ENCODE data around the gene CLSTN1. TPM values are rescaled to one million over a fixed set of nuclear protein-coding genes. Genes with fewer than 3 reads are reported as not detected.

CLSTN1 gene
- total and polyA plus RNA-seq, 10 of the 15 experiments (the other 5 are each of a cell fraction or from before 2014, with no cell fraction given) = 2.7 to 64.4 (median 23.2) TPM

DNA sequence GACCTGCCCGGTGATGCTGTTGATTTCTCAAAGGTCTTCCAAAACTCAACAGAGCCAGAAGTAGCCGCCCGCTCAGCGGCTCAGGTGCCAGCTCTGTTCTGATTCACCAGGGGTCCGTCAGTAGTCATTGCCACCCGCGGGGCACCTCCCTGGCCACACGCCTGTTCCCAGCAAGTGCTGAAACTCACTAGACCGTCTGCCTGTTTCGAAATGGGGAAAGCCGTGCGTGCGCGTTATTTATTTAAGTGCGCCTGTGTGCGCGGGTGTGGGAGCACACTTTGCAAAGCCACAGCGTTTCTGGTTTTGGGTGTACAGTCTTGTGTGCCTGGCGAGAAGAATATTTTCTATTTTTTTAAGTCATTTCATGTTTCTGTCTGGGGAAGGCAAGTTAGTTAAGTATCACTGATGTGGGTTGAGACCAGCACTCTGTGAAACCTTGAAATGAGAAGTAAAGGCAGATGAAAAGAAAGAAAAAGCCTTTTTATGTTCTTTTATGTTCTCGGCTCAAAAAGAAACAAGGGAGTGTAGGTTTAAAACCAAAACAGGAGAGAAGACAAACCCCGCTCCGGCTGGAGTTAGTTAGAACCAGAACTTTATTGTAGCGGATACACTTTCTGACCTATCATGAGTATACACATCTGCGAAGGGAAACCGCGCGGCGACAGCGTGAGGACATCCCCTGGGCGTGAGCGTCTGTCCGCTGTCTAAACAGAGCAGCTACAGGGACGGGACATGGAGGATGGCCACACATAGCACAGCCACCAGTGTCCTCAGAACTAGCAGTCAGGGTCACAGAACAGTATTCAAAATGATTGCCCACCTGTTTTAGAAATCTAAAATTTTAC is 95.1 kb downstream of the CLSTN1 start:
- Histone ChIP-seq H3K4me2 (ENCODE audit: control insufficient read depth, insufficient read depth) (no peak overlapping the region), H3K79me2 (ENCODE audit: control insufficient read depth, insufficient read depth, low read length) (no peaks in the 10 kb centered on the region), H3K27ac (ENCODE audit: control insufficient read depth, insufficient read depth) (no peak overlapping the region), H2AFZ (ENCODE audit: control insufficient read depth, low read depth, low read length) (no peak overlapping the region), H3K27me3 (replicated peaks in 1 of 2; ENCODE audit: control insufficient read depth in 2 of 2, insufficient read depth in 2 of 2, low read length in 1 of 2) (no peaks in the 10 kb centered on the region), H3K9me3 (replicated peaks; ENCODE audit: control insufficient read depth, insufficient read depth, low read length) (no peaks in the 10 kb centered on the region; the same call in 2 of the 3 replicates), H3K4me1 (ENCODE audit: control insufficient read depth, insufficient read depth, low read length) (no peaks in the 10 kb centered on the region), H3K9ac (ENCODE audit: control insufficient read depth, insufficient read depth, low read length) (no peak overlapping the region), H3K4me3 (no peak overlapping the region), H3K36me3 (ENCODE audit: control insufficient read depth in 2 of 2, insufficient read depth in 2 of 2, low read length in 1 of 2) (peaks cover 36 to 56% of the 10 kb centered on the region in 2 experiments), H4K20me1 (ENCODE audit: control insufficient read depth, insufficient read depth) (no peaks in the 10 kb centered on the region)
- BruUV-seq (replicated peaks) = TSS peak; percentile 63
- ATAC-seq = no peak
- 96% methylated on average over 33 of the region's 33 CpGs for WGBS (ENCODE audit: insufficient coverage, insufficient replicate concordance, low lambda C conversion rate, missing lambda C conversion rate)
- intact Hi-C loops (cut with micrococcal nuclease; ENCODE audit: unreplicated experiment) = no loop called here
- DNase-seq (ENCODE audit: low read depth, low spot score) = no peak
- in situ Hi-C loops (cut with MboI) = no loop called here
- ChIA-PET CTCF (no interaction called here), RAD21 (ENCODE audit: unreplicated experiment) (no interaction called here), SMC1A (ENCODE audit: uncharacterized antibody, unreplicated experiment) (interaction anchor here (1.3 kb wide), 1 partner anchor 102 kb away, joined by 3 read pairs; no protein-coding TSS in a partner anchor), POLR2A (no interaction called here)
- FAIRE-seq = no peak
- TF ChIP-seq MEF2A (IDR thresholded peaks at IDR 0.05; ENCODE audit: insufficient read depth, low read depth, low read length) (no peak), ZSCAN29 (IDR thresholded peaks at IDR 0.05) (no peak), SREBF1 (IDR thresholded peaks at IDR 0.05; ENCODE audit: low read length) (no peak), TARDBP (IDR thresholded peaks at IDR 0.05; ENCODE audit: borderline replicate concordance) (no peak), JUNB (IDR thresholded peaks at IDR 0.05) (no peak), STAT3 (IDR thresholded peaks at IDR 0.05; ENCODE audit: low read depth, low read length) (no peak), HCFC1 (IDR thresholded peaks at IDR 0.05; ENCODE audit: low read length) (no peak), MYB (IDR thresholded peaks at IDR 0.05; ENCODE audit: borderline replicate concordance, low read depth, low read length) (no peak), BCL11A (IDR thresholded peaks at IDR 0.05; ENCODE audit: low read depth, low read length) (no peak), IKZF1 (conservative IDR thresholded peaks at IDR 0.05) (no peak), NFIC (IDR thresholded peaks at IDR 0.05; ENCODE audit: low read depth, low read length) (no peak)
- TF ChIP-seq, protein P1, sequence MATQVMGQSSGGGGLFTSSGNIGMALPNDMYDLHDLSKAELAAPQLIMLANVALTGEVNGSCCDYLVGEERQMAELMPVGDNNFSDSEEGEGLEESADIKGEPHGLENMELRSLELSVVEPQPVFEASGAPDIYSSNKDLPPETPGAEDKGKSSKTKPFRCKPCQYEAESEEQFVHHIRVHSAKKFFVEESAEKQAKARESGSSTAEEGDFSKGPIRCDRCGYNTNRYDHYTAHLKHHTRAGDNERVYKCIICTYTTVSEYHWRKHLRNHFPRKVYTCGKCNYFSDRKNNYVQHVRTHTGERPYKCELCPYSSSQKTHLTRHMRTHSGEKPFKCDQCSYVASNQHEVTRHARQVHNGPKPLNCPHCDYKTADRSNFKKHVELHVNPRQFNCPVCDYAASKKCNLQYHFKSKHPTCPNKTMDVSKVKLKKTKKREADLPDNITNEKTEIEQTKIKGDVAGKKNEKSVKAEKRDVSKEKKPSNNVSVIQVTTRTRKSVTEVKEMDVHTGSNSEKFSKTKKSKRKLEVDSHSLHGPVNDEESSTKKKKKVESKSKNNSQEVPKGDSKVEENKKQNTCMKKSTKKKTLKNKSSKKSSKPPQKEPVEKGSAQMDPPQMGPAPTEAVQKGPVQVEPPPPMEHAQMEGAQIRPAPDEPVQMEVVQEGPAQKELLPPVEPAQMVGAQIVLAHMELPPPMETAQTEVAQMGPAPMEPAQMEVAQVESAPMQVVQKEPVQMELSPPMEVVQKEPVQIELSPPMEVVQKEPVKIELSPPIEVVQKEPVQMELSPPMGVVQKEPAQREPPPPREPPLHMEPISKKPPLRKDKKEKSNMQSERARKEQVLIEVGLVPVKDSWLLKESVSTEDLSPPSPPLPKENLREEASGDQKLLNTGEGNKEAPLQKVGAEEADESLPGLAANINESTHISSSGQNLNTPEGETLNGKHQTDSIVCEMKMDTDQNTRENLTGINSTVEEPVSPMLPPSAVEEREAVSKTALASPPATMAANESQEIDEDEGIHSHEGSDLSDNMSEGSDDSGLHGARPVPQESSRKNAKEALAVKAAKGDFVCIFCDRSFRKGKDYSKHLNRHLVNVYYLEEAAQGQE (IDR thresholded peaks at IDR 0.05; ENCODE audit: low read depth, low read length) = no peak
- TF ChIP-seq, protein P2, sequence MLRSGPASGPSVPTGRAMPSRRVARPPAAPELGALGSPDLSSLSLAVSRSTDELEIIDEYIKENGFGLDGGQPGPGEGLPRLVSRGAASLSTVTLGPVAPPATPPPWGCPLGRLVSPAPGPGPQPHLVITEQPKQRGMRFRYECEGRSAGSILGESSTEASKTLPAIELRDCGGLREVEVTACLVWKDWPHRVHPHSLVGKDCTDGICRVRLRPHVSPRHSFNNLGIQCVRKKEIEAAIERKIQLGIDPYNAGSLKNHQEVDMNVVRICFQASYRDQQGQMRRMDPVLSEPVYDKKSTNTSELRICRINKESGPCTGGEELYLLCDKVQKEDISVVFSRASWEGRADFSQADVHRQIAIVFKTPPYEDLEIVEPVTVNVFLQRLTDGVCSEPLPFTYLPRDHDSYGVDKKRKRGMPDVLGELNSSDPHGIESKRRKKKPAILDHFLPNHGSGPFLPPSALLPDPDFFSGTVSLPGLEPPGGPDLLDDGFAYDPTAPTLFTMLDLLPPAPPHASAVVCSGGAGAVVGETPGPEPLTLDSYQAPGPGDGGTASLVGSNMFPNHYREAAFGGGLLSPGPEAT (IDR thresholded peaks at IDR 0.05; ENCODE audit: low read depth) = no peak
- TF ChIP-seq, protein P3, sequence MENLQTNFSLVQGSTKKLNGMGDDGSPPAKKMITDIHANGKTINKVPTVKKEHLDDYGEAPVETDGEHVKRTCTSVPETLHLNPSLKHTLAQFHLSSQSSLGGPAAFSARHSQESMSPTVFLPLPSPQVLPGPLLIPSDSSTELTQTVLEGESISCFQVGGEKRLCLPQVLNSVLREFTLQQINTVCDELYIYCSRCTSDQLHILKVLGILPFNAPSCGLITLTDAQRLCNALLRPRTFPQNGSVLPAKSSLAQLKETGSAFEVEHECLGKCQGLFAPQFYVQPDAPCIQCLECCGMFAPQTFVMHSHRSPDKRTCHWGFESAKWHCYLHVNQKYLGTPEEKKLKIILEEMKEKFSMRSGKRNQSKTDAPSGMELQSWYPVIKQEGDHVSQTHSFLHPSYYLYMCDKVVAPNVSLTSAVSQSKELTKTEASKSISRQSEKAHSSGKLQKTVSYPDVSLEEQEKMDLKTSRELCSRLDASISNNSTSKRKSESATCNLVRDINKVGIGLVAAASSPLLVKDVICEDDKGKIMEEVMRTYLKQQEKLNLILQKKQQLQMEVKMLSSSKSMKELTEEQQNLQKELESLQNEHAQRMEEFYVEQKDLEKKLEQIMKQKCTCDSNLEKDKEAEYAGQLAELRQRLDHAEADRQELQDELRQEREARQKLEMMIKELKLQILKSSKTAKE (IDR thresholded peaks at IDR 0.05; ENCODE audit: low read depth, poor library complexity, severe bottlenecking) = no peak
- TF ChIP-seq, protein P4, sequence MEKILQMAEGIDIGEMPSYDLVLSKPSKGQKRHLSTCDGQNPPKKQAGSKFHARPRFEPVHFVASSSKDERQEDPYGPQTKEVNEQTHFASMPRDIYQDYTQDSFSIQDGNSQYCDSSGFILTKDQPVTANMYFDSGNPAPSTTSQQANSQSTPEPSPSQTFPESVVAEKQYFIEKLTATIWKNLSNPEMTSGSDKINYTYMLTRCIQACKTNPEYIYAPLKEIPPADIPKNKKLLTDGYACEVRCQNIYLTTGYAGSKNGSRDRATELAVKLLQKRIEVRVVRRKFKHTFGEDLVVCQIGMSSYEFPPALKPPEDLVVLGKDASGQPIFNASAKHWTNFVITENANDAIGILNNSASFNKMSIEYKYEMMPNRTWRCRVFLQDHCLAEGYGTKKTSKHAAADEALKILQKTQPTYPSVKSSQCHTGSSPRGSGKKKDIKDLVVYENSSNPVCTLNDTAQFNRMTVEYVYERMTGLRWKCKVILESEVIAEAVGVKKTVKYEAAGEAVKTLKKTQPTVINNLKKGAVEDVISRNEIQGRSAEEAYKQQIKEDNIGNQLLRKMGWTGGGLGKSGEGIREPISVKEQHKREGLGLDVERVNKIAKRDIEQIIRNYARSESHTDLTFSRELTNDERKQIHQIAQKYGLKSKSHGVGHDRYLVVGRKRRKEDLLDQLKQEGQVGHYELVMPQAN (conservative IDR thresholded peaks at IDR 0.05) = no peak
